H1 (cell line): Measurements from ENCODE around the gene SELENOV. TPM values are rescaled to one million over a fixed set of nuclear protein-coding genes. Genes with fewer than 3 reads are reported as not detected.

Source experiments
- CTCF ChIA-PET: fragments of 300-600 bp; sonication (Branson Sonifier 250); formaldehyde crosslinking; loops from one replicate; lab custom pipeline; 2021; ENCODE audit not compliant: partially characterized antibody; lab: Charles Lee
- POLR2A ChIA-PET: fragments of 300-600 bp; sonication (Branson Sonifier 250); formaldehyde crosslinking; loops from one replicate; lab custom pipeline; 2021; ENCODE audit warnings: inconsistent platforms; ENCODE audit not compliant: partially characterized antibody; lab: Charles Lee
- DNase-seq, 2 experiments: peaks; one replicate each; pipeline versions ENCODE4 v3.0.0 to v3.0.0-alpha.2; 2010 to 2022; ENCODE audit warnings: low spot score in 2 of 2, low read depth in 1 of 2, mixed read lengths in 1 of 2
- FAIRE-seq: peaks from 2 replicates; lab custom pipeline; 2011; peaks lifted over from hg19 to GRCh38; lab: Jason Lieb, UNC
- H2AFZ ChIP-seq: 2 replicates; pipeline ENCODE4 v1.8.1; 2012; ENCODE audit warnings: low read length, inconsistent platforms
- H2AK5ac ChIP-seq: 2 replicates; pipeline ENCODE4 v1.6.1; 2013; ENCODE audit warnings: low read depth, low read length
- H2BK120ac ChIP-seq: replicated peaks from 2 replicates; pipeline ENCODE3; 2013; ENCODE audit warnings: low read depth, low read length, inconsistent platforms
- H2BK12ac ChIP-seq: 2 replicates; pipeline ENCODE4 v1.6.1; 2013; ENCODE audit warnings: low read depth, low read length
- H2BK15ac ChIP-seq: 2 replicates; pipeline ENCODE4 v1.6.1; 2013; ENCODE audit warnings: low read length
- H2BK20ac ChIP-seq: 2 replicates; pipeline ENCODE4 v1.6.1; 2013; ENCODE audit warnings: low read length
- H2BK5ac ChIP-seq: 2 replicates; pipeline ENCODE4 v1.6.1; 2013; ENCODE audit warnings: low read depth, low read length
- H3K14ac ChIP-seq: 2 replicates; pipeline ENCODE4 v1.6.1; 2013; ENCODE audit warnings: inconsistent platforms; ENCODE audit not compliant: insufficient read length
- H3K18ac ChIP-seq: 2 replicates; pipeline ENCODE4 v1.6.1; 2013; ENCODE audit warnings: low read length; ENCODE audit errors: extremely low read depth
- H3K23ac ChIP-seq: 2 replicates; pipeline ENCODE4 v1.6.1; 2013; ENCODE audit warnings: inconsistent platforms; ENCODE audit not compliant: insufficient read length
- H3K23me2 ChIP-seq: 2 replicates; pipeline ENCODE4 v1.6.1; 2013; ENCODE audit warnings: low read depth, low read length
- H3K27ac ChIP-seq: 2 replicates; pipeline ENCODE4 v1.6.1; 2011; ENCODE audit warnings: low read depth, low read length, inconsistent platforms
- H3K27me3 ChIP-seq, 4 experiments: replicated peaks in 1 of 4; 1 replicate in 1 of 4; 2 replicates in 3 of 4; pipeline versions ENCODE4 v1.6.1 to v1.8.1; 2011 to 2013; ENCODE audit warnings: low read length in 3 of 4, mild to moderate bottlenecking in 3 of 4, inconsistent platforms in 2 of 4, mixed read lengths in 2 of 4, moderate library complexity in 1 of 4; ENCODE audit not compliant: control insufficient read depth in 3 of 4, insufficient read depth in 3 of 4; ENCODE audit errors: extremely low read depth in 1 of 4
- H3K36me3 ChIP-seq, 4 experiments: 2 replicates each; pipeline versions ENCODE4 v1.6.1 to v1.8.1; 2011 to 2013; ENCODE audit warnings: mild to moderate bottlenecking in 4 of 4, low read length in 3 of 4, moderate library complexity in 2 of 4, control low read depth in 1 of 4, inconsistent platforms in 1 of 4; ENCODE audit not compliant: insufficient read depth in 4 of 4, control insufficient read depth in 2 of 4
- H3K4ac ChIP-seq: replicated peaks from 2 replicates; pipeline ENCODE3; 2013; ENCODE audit warnings: low read length, low read depth, mixed read lengths, inconsistent platforms; ENCODE audit not compliant: insufficient read length
- H3K4me1 ChIP-seq, 4 experiments: replicated peaks in 1 of 4; 1 replicate in 1 of 4; 2 replicates in 3 of 4; pipeline versions ENCODE4 v1.6.1 to v1.8.1; 2011 to 2013; ENCODE audit warnings: low read length in 3 of 4, inconsistent platforms in 2 of 4, mixed read lengths in 1 of 4; ENCODE audit not compliant: insufficient read depth in 4 of 4, control insufficient read depth in 3 of 4
- H3K4me2 ChIP-seq, 2 experiments: 2 replicates each; pipeline versions ENCODE4 v1.6.1 to v1.8.1; 2011 to 2013; ENCODE audit warnings: low read depth in 2 of 2, low read length in 2 of 2, control low read depth in 1 of 2, inconsistent platforms in 1 of 2, mild to moderate bottlenecking in 1 of 2; ENCODE audit not compliant: insufficient read depth in 1 of 2
- H3K4me3 ChIP-seq, 4 experiments: fragments of 200-600, 300-600 bp in 1 of 4; sonication (generic), shearing (Covaris generic), sonication (Bioruptor Twin) in 1 of 4; 2 replicates each; pipeline versions ENCODE4 v1.5.1 to v1.8.1; 2011 to 2016; ENCODE audit warnings: low read length in 4 of 4, low read depth in 3 of 4, control low read depth in 2 of 4, inconsistent platforms in 2 of 4, mild to moderate bottlenecking in 2 of 4, mixed read lengths in 1 of 4, moderate library complexity in 1 of 4; ENCODE audit not compliant: insufficient read depth in 2 of 4; ENCODE audit errors: extremely low read depth in 1 of 4
- H3K56ac ChIP-seq: replicated peaks from 2 replicates; pipeline ENCODE3; 2013; ENCODE audit warnings: low read depth, mild to moderate bottlenecking, mixed read lengths, low read length, inconsistent platforms; ENCODE audit not compliant: insufficient read length
- H3K79me1 ChIP-seq: 2 replicates; pipeline ENCODE4 v1.6.1; 2013; ENCODE audit warnings: low read depth, low read length, control low read depth
- H3K79me2 ChIP-seq, 2 experiments: 2 replicates each; pipeline versions ENCODE4 v1.6.1 to v1.8.1; 2012 to 2013; ENCODE audit warnings: low read length in 2 of 2, mild to moderate bottlenecking in 2 of 2, inconsistent platforms in 1 of 2; ENCODE audit not compliant: insufficient read depth in 2 of 2, control insufficient read depth in 1 of 2
- H3K9ac ChIP-seq, 4 experiments: replicated peaks in 1 of 4; 1 replicate in 1 of 4; 2 replicates in 3 of 4; pipeline versions ENCODE4 v1.6.1 to v1.8.1; 2011 to 2013; ENCODE audit warnings: low read depth in 3 of 4, low read length in 3 of 4, control low read depth in 2 of 4, mild to moderate bottlenecking in 2 of 4, moderate library complexity in 2 of 4, inconsistent platforms in 1 of 4; ENCODE audit errors: extremely low read depth in 1 of 4
- H3K9me3 ChIP-seq, 2 experiments: 2 replicates each; pipeline versions ENCODE4 v1.6.1 to v1.8.1; 2012 to 2013; ENCODE audit warnings: mild to moderate bottlenecking in 2 of 2, moderate library complexity in 2 of 2, control low read depth in 1 of 2, inconsistent platforms in 1 of 2, low read depth in 1 of 2, low read length in 1 of 2, mixed read lengths in 1 of 2; ENCODE audit not compliant: insufficient read depth in 2 of 2
- H4K20me1 ChIP-seq, 2 experiments: replicated peaks in 1 of 2; 2 replicates each; pipeline versions ENCODE3 to v1.8.1; 2011 to 2013; ENCODE audit warnings: inconsistent platforms in 2 of 2, low read length in 2 of 2, mild to moderate bottlenecking in 1 of 2; ENCODE audit not compliant: insufficient read depth in 2 of 2, control insufficient read depth in 1 of 2
- H4K5ac ChIP-seq: 2 replicates; pipeline ENCODE4 v1.6.1; 2013; ENCODE audit warnings: low read length, low read depth, mixed read lengths, inconsistent platforms; ENCODE audit not compliant: insufficient read length
- H4K8ac ChIP-seq: 2 replicates; pipeline ENCODE4 v1.8.0; 2013; ENCODE audit warnings: mild to moderate bottlenecking, moderate library complexity, low read length, inconsistent platforms; ENCODE audit not compliant: insufficient read depth; ENCODE audit errors: extremely low read depth
- H4K91ac ChIP-seq: replicated peaks from 2 replicates; pipeline ENCODE3; 2013; ENCODE audit warnings: low read length, mixed read lengths, inconsistent platforms; ENCODE audit not compliant: insufficient read length
- ASH2L ChIP-seq: fragments of 200-600, 300-600 bp; sonication (generic); IDR thresholded peaks from one replicate; pipeline ENCODE4 v1.7.1; 2017; ENCODE audit warnings: low read length
- EP300 ChIP-seq, 2 experiments: IDR thresholded peaks; 1 replicate in 1 of 2; 2 replicates in 1 of 2; pipeline ENCODE4 v1.6.1; 2011 to 2012; ENCODE audit warnings: low read depth in 2 of 2, low read length in 2 of 2, mild to moderate bottlenecking in 2 of 2, borderline replicate concordance in 1 of 2, inconsistent platforms in 1 of 2, moderate library complexity in 1 of 2
- EZH2 ChIP-seq: fragments of 200-600 bp; sonication (generic); IDR thresholded peaks from 2 replicates; pipeline ENCODE4 v1.7.1; 2012; ENCODE audit warnings: low read depth, mild to moderate bottlenecking, moderate library complexity, low read length, inconsistent platforms; ENCODE audit not compliant: severe bottlenecking
- GTF2F1 ChIP-seq: IDR thresholded peaks from 2 replicates; pipeline ENCODE4 v1.6.1; 2012; ENCODE audit warnings: low read depth, low read length, improper control_type of control experiment, borderline replicate concordance
- MAFK ChIP-seq: IDR thresholded peaks from 2 replicates; pipeline ENCODE4 v1.6.1; 2012; ENCODE audit warnings: low read depth, mild to moderate bottlenecking, improper control_type of control experiment, low read length
- POLR2A ChIP-seq, 2 experiments: IDR thresholded peaks; 1 replicate in 1 of 2; 2 replicates in 1 of 2; pipeline ENCODE4 v1.6.1; 2011; ENCODE audit warnings: low read depth in 2 of 2, low read length in 2 of 2, mild to moderate bottlenecking in 2 of 2; ENCODE audit errors: control extremely low read depth in 1 of 2
- RFX5 ChIP-seq: IDR thresholded peaks from 2 replicates; pipeline ENCODE4 v1.6.1; 2011; ENCODE audit warnings: low read depth, low read length, improper control_type of control experiment, borderline replicate concordance
- YY1 ChIP-seq: IDR thresholded peaks from 2 replicates; pipeline ENCODE4 v1.6.1; 2011; ENCODE audit warnings: low read depth, mild to moderate bottlenecking, low read length
- ZNF274 ChIP-seq: IDR thresholded peaks from 2 replicates; pipeline ENCODE4 v1.7.0; 2012; ENCODE audit warnings: low read length, borderline replicate concordance; ENCODE audit errors: extremely low read depth
- WGBS, 2 experiments: shearing (Covaris generic) in 1 of 2; methylation state at CpG; one replicate each; pipeline versions ENCODE4 v1.1.6 to v1.1.7; 2013 to 2015; ENCODE audit warnings: low lambda C conversion rate in 2 of 2, mixed read lengths in 2 of 2, inconsistent platforms in 1 of 2, low coverage in 1 of 2, missing lambda C conversion rate in 1 of 2; ENCODE audit not compliant: insufficient replicate concordance in 2 of 2, insufficient coverage in 1 of 2, insufficient read length in 1 of 2; ENCODE audit errors: extremely low coverage in 1 of 2, missing lambda C conversion rate in 1 of 2; 5-methylcytosine and 5-hydroxymethylcytosine counted together
- polyA plus RNA-seq, 7 experiments: library from polyadenylated mRNA; depleted of rRNA in 3 of 7; stranded (reverse) in 5 of 7; unstranded in 2 of 7; fragments of >200 nt in 5 of 7; fragments of 200-250 nt in 2 of 7; gene quantifications; 1 replicate in 5 of 7; 2 replicates in 1 of 7; 4 replicates in 1 of 7; pipeline versions ENCODE4 v1.2.1 to v1.2.3, GENCODE V29; 2011 to 2013; ENCODE audit warnings: missing spikeins in 2 of 7, mixed read lengths in 2 of 7
- total RNA-seq: library from RNA; stranded (reverse); fragmentation: NEBNext Ultra II Directional; extraction: Animal tissue kit (Norgen Biotek cat#: 25700); gene quantifications from 2 replicates; pipeline ENCODE4 v1.2.1, GENCODE V29; 2021
- TF ChIP-seq, protein P1 (sequence below): IDR thresholded peaks from 2 replicates; pipeline ENCODE4 v1.6.1; 2011; ENCODE audit warnings: low read depth, mild to moderate bottlenecking, low read length; ENCODE audit not compliant: insufficient read depth

SELENOV gene
- total and polyA plus RNA-seq, 2 of the 8 experiments (the other 6 are each of a cell fraction or from before 2014, with no cell fraction given) = 8.4 to 10.7 TPM

DNA sequence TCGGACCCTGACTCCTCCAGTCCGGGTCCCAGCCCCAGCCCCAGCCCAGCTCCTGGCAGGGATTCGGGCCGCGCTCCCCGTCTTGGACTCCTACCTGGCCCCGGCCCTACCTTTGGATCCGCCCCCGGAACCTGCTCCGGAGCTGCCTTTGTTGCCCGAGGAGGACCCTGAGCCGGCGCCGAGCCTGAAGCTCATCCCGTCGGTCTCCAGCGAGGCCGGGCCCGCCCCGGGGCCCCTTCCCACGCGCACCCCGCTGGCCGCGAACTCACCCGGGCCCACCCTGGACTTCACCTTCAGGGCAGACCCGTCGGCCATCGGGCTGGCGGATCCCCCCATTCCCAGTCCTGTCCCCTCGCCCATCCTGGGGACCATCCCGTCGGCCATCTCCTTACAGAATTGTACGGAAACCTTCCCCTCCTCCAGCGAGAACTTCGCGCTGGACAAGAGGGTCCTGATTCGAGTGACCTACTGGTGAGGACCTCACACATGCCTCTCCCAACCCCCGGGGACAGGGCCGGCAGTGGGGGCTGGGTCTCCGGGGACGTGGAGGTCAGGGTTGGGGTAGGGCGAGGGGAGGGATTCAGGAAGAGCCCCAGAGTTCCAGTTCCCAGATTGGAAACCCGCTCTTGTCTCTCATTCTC lies 732 bp downstream of the SELENOV start:
- peaks cover 10% of the 10 kb centered on the region; the same call in 1 of the 2 replicates for H3K23me2 ChIP-seq
- peaks cover 10% of the 10 kb centered on the region for H3K79me1 ChIP-seq
- H3K23ac ChIP-seq = no peak overlapping the region
- DNase-seq = no peak
- no peak overlapping the region for H2AK5ac ChIP-seq
- peak overlapping the region; percentile 22 for H4K8ac ChIP-seq
- peaks cover 1 to 6% (median 3%) of the 10 kb centered on the region in 4 experiments; a peak in 3 of 8 replicates for H3K36me3 ChIP-seq
- no peak overlapping the region for H2BK15ac ChIP-seq
- 2% methylated on average over 33 of the region's 44 CpGs; no CpG with 5 or more reads in 1 of the 2 experiments for WGBS, 2 experiments
- H3K4ac ChIP-seq = peak overlapping the region; percentile 38
- peaks cover 0 to 2% (median 0%) of the 10 kb centered on the region in 4 experiments; a peak in 3 of 7 replicates for H3K27me3 ChIP-seq
- no peak for FAIRE-seq
- POLR2A ChIA-PET = interaction anchor here (0.8 to 4.2 kb wide), 20 partner anchors 9 to 124 kb away, joined by 3 to 24 read pairs (median 5); partner anchors contain the start of genes EID2, EID2B, MED29 and RPS16
- H3K56ac ChIP-seq = peak overlapping the region; percentile 36
- peak overlapping the region; percentile 76 to 95 (median 90) for H3K4me3 ChIP-seq
- peak overlapping the region; percentile 56 to 85 for H3K4me2 ChIP-seq
- H3K9me3 ChIP-seq = no peaks in the 10 kb centered on the region
- H4K20me1 ChIP-seq = peaks cover 2 to 3% of the 10 kb centered on the region in 2 experiments
- H4K91ac ChIP-seq = peak overlapping the region; percentile 20
- H2BK12ac ChIP-seq = 0 out of 2 replicates have a peak overlapping the region, but pooled peaks have one; percentile 39
- H3K18ac ChIP-seq = peak overlapping the region; percentile 88
- H3K79me2 ChIP-seq = peaks cover 0 to 7% of the 10 kb centered on the region in 2 experiments; a peak in 3 of 4 replicates
- peak overlapping the region; percentile 61 to 77 (median 70) for H3K9ac ChIP-seq
- H2BK120ac ChIP-seq = no peak overlapping the region
- peak overlapping the region; percentile 55; the same call in 1 of the 2 replicates for H2BK5ac ChIP-seq
- CTCF ChIA-PET = interaction anchor here (0.9 to 10.7 kb wide), 6 partner anchors 12 to 104 kb away, joined by 3 to 101 read pairs (median 10); partner anchors contain the start of genes EID2B and PLEKHG2
- peaks cover 0 to 11% (median 5%) of the 10 kb centered on the region in 4 experiments; a peak in 6 of 7 replicates for H3K4me1 ChIP-seq
- no peak overlapping the region for H2BK20ac ChIP-seq
- peak overlapping the region; percentile 61; the same call in 1 of the 2 replicates for H3K27ac ChIP-seq
- 0 out of 2 replicates have a peak overlapping the region, but pooled peaks have one; percentile 43 for H2AFZ ChIP-seq
- H3K14ac ChIP-seq = no peak overlapping the region
- H4K5ac ChIP-seq = peak overlapping the region; percentile 8
- no peak for TF ChIP-seq MAFK
- no peak for TF ChIP-seq YY1
- no peak for TF ChIP-seq RFX5
- no peak for TF ChIP-seq EZH2
- TF ChIP-seq EP300 (IDR thresholded peaks at IDR 0.05; ENCODE audit: borderline replicate concordance in 1 of 2, low read depth in 2 of 2, low read length in 2 of 2) = no peak
- TF ChIP-seq POLR2A (IDR thresholded peaks at IDR 0.05; ENCODE audit: control extremely low read depth in 1 of 2, low read depth in 2 of 2, low read length in 2 of 2) = peak in 1 of 2 experiments; percentile 14; a peak in 1 of 3 replicates
- no peak for TF ChIP-seq GTF2F1
- peak; percentile 60 for TF ChIP-seq ASH2L
- TF ChIP-seq, protein P1, sequence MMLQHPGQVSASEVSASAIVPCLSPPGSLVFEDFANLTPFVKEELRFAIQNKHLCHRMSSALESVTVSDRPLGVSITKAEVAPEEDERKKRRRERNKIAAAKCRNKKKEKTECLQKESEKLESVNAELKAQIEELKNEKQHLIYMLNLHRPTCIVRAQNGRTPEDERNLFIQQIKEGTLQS = no peak
- TF ChIP-seq ZNF274 = no peak
